Upper lobe of left lung (tissue), 4 donors: ENCODE results near the gene EVC2.

Source experiments
- CTCF ChIP-seq, 6 experiments: fragments of 450-650 bp in 4 of 6; fragments of 200-600 bp in 2 of 6; sonication (generic) in 2 of 6; IDR thresholded peaks; one replicate each; pipeline ENCODE4 v1.5.1; 2016 to 2019; ENCODE audit warnings: antibody characterized with exemption in 6 of 6
- EP300 ChIP-seq, 4 donors: sonication (generic); formaldehyde crosslinking; IDR thresholded peaks; one replicate each; pipeline ENCODE4 v1.5.1; 2017; ENCODE audit warnings: antibody characterized with exemption in 4 of 4, control low read depth in 2 of 4
- POLR2A ChIP-seq, 4 donors: fragments of 450-650 bp; IDR thresholded peaks; one replicate each; pipeline ENCODE4 v1.5.1; 2016 to 2017; ENCODE audit warnings: antibody characterized with exemption in 4 of 4, mild to moderate bottlenecking in 2 of 4

GRCh38 chr4:5592272-5592671 lies 116.1 kb downstream of the EVC2 start:
- TF ChIP-seq CTCF (IDR thresholded peaks at IDR 0.05) (no peak), POLR2A (IDR thresholded peaks at IDR 0.05) (no peak), EP300 (IDR thresholded peaks at IDR 0.05) (no peak)
